ENCODE results near the gene SDHB.

- TF ChIP-seq EZH2phosphoT487 (IDR thresholded peaks at IDR 0.05; ENCODE audit: borderline replicate concordance, low read depth): no peak
- TF ChIP-seq CTCF (IDR thresholded peaks at IDR 0.05): no peak
- no peak for TF ChIP-seq RAD21 (IDR thresholded peaks at IDR 0.05; ENCODE audit: low read length)
- TF ChIP-seq TCF12 (IDR thresholded peaks at IDR 0.05): no peak
- no peak for TF ChIP-seq NFIC (IDR thresholded peaks at IDR 0.05; ENCODE audit: borderline replicate concordance)
- no peak for TF ChIP-seq FOXJ3 (CRISPR knock-in tag; IDR thresholded peaks at IDR 0.05)
- TF ChIP-seq RCOR1 (IDR thresholded peaks at IDR 0.05; ENCODE audit: low read length): no peak
- TF ChIP-seq YY1 (IDR thresholded peaks at IDR 0.05; ENCODE audit: low read depth): no peak
- TF ChIP-seq SMC3 (IDR thresholded peaks at IDR 0.05; ENCODE audit: low read depth, low read length): no peak
- TF ChIP-seq MAX (IDR thresholded peaks at IDR 0.05; ENCODE audit: low read depth): no peak
- no peak for TF ChIP-seq TAF1 (IDR thresholded peaks at IDR 0.05; ENCODE audit: borderline replicate concordance, low read depth, low read length)
- TF ChIP-seq FOXM1 (IDR thresholded peaks at IDR 0.05; ENCODE audit: low read depth): no peak
- no peak for TF ChIP-seq GABPA (IDR thresholded peaks at IDR 0.05; ENCODE audit: low read depth)
Measured at GRCh38 chr1:17082761-17083160, 28.9 kb upstream of the SDHB start.
